Naive thymus-derived CD4-positive, alpha-beta T cell (primary cell): ENCODE measurements around the gene NOL4L. TPM values are rescaled to one million over a fixed set of nuclear protein-coding genes. Genes with fewer than 3 reads are reported as not detected.

Source experiments
- ATAC-seq: fragments of 150-1000 bp; cut with Tn5 transposase; 2 replicates; pipeline ENCODE4 v1.10.0; 2021; ENCODE audit warnings: mild to moderate bottlenecking, moderate library complexity
- CTCF ChIA-PET: fragments of 350-600 bp; sonication (Branson Sonifier 250); formaldehyde crosslinking; loops from one replicate; lab custom pipeline; 2021; ENCODE audit warnings: antibody characterized with exemption; lab: Charles Lee
- POLR2A ChIA-PET: fragments of 350-600 bp; sonication (Branson Sonifier 250); formaldehyde crosslinking; loops from one replicate; lab custom pipeline; 2021; ENCODE audit warnings: antibody characterized with exemption, inconsistent platforms; lab: Charles Lee
- DNase-seq, 9 donors: peaks; one replicate each; pipeline versions ENCODE4 v3.0.0 to v3.0.0-alpha.2; 2020 to 2022; ENCODE audit warnings: mixed read lengths in 1 of 9
- H3K27ac ChIP-seq: one replicate; pipeline ENCODE4 v1.7.0; 2013; ENCODE audit warnings: mild to moderate bottlenecking, low read depth, low read length, moderate library complexity
- H3K27me3 ChIP-seq, 2 donors: one replicate each; pipeline ENCODE4 v1.7.0; 2013; ENCODE audit warnings: low read length in 2 of 2, mild to moderate bottlenecking in 2 of 2, moderate library complexity in 2 of 2; ENCODE audit not compliant: control insufficient read depth in 2 of 2, insufficient read depth in 2 of 2
- H3K36me3 ChIP-seq, 3 experiments: 1 replicate in 2 of 3; 2 replicates in 1 of 3; pipeline ENCODE4 v1.7.0; 2013; ENCODE audit warnings: low read length in 3 of 3, mild to moderate bottlenecking in 3 of 3, moderate library complexity in 1 of 3; ENCODE audit not compliant: insufficient read depth in 3 of 3, control insufficient read depth in 2 of 3
- H3K4me1 ChIP-seq, 2 donors: one replicate each; pipeline ENCODE4 v1.7.0; 2013; ENCODE audit warnings: low read length in 2 of 2, mild to moderate bottlenecking in 2 of 2, moderate library complexity in 1 of 2; ENCODE audit not compliant: control insufficient read depth in 2 of 2, insufficient read depth in 2 of 2
- H3K4me3 ChIP-seq: 2 replicates; pipeline ENCODE4 v1.7.0; 2013; ENCODE audit warnings: mild to moderate bottlenecking, low read length
- H3K9me3 ChIP-seq, 3 experiments: 1 replicate in 2 of 3; 2 replicates in 1 of 3; pipeline ENCODE4 v1.7.0; 2013; ENCODE audit warnings: low read length in 3 of 3; ENCODE audit not compliant: control insufficient read depth in 2 of 3
- H3K27ac Mint-ChIP-seq, 9 donors: one replicate each; pipeline ENCODE4 v1.8.0; 2020 to 2022; ENCODE audit warnings: mixed read lengths in 9 of 9, mild to moderate bottlenecking in 8 of 9, moderate library complexity in 5 of 9, inconsistent platforms in 2 of 9
- H3K27me3 Mint-ChIP-seq, 5 donors: one replicate each; pipeline ENCODE4 v1.8.0; 2021 to 2022; ENCODE audit warnings: mixed read lengths in 5 of 5, mild to moderate bottlenecking in 1 of 5
- H3K36me3 Mint-ChIP-seq, 5 donors: one replicate each; pipeline ENCODE4 v1.8.0; 2020 to 2022; ENCODE audit warnings: mixed read lengths in 5 of 5, mild to moderate bottlenecking in 3 of 5, inconsistent platforms in 1 of 5
- H3K4me1 Mint-ChIP-seq, 7 donors: one replicate each; pipeline ENCODE4 v1.8.0; 2020 to 2022; ENCODE audit warnings: mixed read lengths in 7 of 7, mild to moderate bottlenecking in 3 of 7, inconsistent platforms in 1 of 7
- H3K4me3 Mint-ChIP-seq, 10 donors: one replicate each; pipeline ENCODE4 v1.8.0; 2020 to 2022; ENCODE audit warnings: mild to moderate bottlenecking in 10 of 10, mixed read lengths in 10 of 10, moderate library complexity in 6 of 10, inconsistent platforms in 2 of 10
- H3K9me3 Mint-ChIP-seq, 11 donors: one replicate each; pipeline ENCODE4 v1.8.0; 2020 to 2022; ENCODE audit warnings: mixed read lengths in 11 of 11, mild to moderate bottlenecking in 4 of 11, inconsistent platforms in 1 of 11, moderate library complexity in 1 of 11
- intact Hi-C, 2 donors: fragments of 100-400 bp; cut with micrococcal nuclease; formaldehyde crosslinking; loops; one replicate each; pipeline ENCODE4 v1.15.1; 2023
- polyA plus RNA-seq, 2 donors: library from polyadenylated mRNA; unstranded; fragments of 300-500 nt; fragmentation: Illumina TruSeq; gene quantifications; one replicate each; pipeline ENCODE4 v1.2.3, GENCODE V29; 2021
- total RNA-seq, 6 experiments: library from RNA in 5 of 6; stranded (reverse) in 5 of 6; gene quantifications; 1 replicate in 5 of 6; 2 replicates in 1 of 6; pipeline ENCODE4 v1.2.3 and lab custom pipeline; 2021 to 2026

The NOL4L gene
- total and polyA plus RNA-seq, 7 experiments from 2014 or later, result 17.3 to 81.9 (median 62.7) TPM

- H3K4me1 Mint-ChIP-seq, result peaks cover 6 to 43% (median 38%) of the 10 kb centered on the region in 7 donors
- Histone ChIP-seq H3K36me3 (no peaks in the 10 kb centered on the region), H3K4me1 (peaks cover 0 to 12% of the 10 kb centered on the region in 2 donors), H3K9me3 (no peaks in the 10 kb centered on the region), H3K27me3 (no peaks in the 10 kb centered on the region), H3K27ac (no peak overlapping the region), H3K4me3 (no peak overlapping the region)
- ChIA-PET POLR2A (interaction anchor here (0.6 kb wide), 1 partner anchor 92 kb away, joined by 3 read pairs; no protein-coding TSS in a partner anchor), CTCF (interaction anchor here (0.6 kb wide), 1 partner anchor 17 kb away, joined by 3 read pairs; no protein-coding TSS in a partner anchor)
- DNase-seq, result no peak
- H3K36me3 Mint-ChIP-seq, result peaks cover 0 to 2% (median 0%) of the 10 kb centered on the region in 5 donors
- no peak for ATAC-seq
- peaks cover 0 to 10% (median 0%) of the 10 kb centered on the region in 11 donors for H3K9me3 Mint-ChIP-seq
- H3K4me3 Mint-ChIP-seq, result peak overlapping the region in 1 of 10 donors; percentile 42
- peak overlapping the region in 1 of 9 donors; percentile 16 for H3K27ac Mint-ChIP-seq
- intact Hi-C loops, result no loop called here
- peaks cover 0 to 12% (median 0%) of the 10 kb centered on the region in 5 donors for H3K27me3 Mint-ChIP-seq
Observed at GRCh38 chr20:32614303-32614702, 29.2 kb upstream of the NOL4L start.

- CTCF ChIA-PET, result no interaction called here
- Mint-ChIP-seq H3K4me1 (peaks cover 6 to 43% (median 38%) of the 10 kb centered on the region in 7 donors), H3K27ac (peak overlapping the region in 1 of 9 donors; percentile 51)
Observed at GRCh38 chr20:32613192-32614053, 28.3 kb upstream of the NOL4L start.

GRCh38 chr20:32612351-32613191, 27.4 kb upstream of the NOL4L start:
- CTCF ChIA-PET, result no interaction called here
- no peak for DNase-seq
- Mint-ChIP-seq H3K4me1 (peaks cover 6 to 44% (median 38%) of the 10 kb centered on the region in 7 donors), H3K9me3 (peaks cover 0 to 10% (median 0%) of the 10 kb centered on the region in 11 donors), H3K36me3 (peaks cover 0 to 2% (median 0%) of the 10 kb centered on the region in 5 donors), H3K4me3 (no peak overlapping the region), H3K27me3 (peaks cover 0 to 13% (median 0%) of the 10 kb centered on the region in 5 donors), H3K27ac (no peak overlapping the region)
- no peak for ATAC-seq
- Histone ChIP-seq H3K4me1 (peaks cover 0 to 12% of the 10 kb centered on the region in 2 donors), H3K36me3 (no peaks in the 10 kb centered on the region), H3K27ac (no peak overlapping the region), H3K4me3 (no peak overlapping the region), H3K27me3 (no peaks in the 10 kb centered on the region), H3K9me3 (no peaks in the 10 kb centered on the region)
- intact Hi-C loops, result no loop called here
- POLR2A ChIA-PET, result interaction anchor here (1.0 kb wide), 1 partner anchor 27 kb away, joined by 3 read pairs; no protein-coding TSS in a partner anchor

More at GRCh38 chr20:32613192-32614053, 28.3 kb upstream of the NOL4L start:
- H3K27me3 ChIP-seq, result no peaks in the 10 kb centered on the region
- H3K27me3 Mint-ChIP-seq, result peaks cover 0 to 12% (median 0%) of the 10 kb centered on the region in 5 donors
- H3K9me3 Mint-ChIP-seq, result peaks cover 0 to 10% (median 0%) of the 10 kb centered on the region in 11 donors
- H3K9me3 ChIP-seq, result no peaks in the 10 kb centered on the region
- H3K4me3 ChIP-seq, result no peak overlapping the region
- intact Hi-C loops, result no loop called here
- no peak overlapping the region for H3K27ac ChIP-seq
- DNase-seq (no peak), ATAC-seq (no peak)
- no peak overlapping the region for H3K4me3 Mint-ChIP-seq
- peaks cover 0 to 2% (median 0%) of the 10 kb centered on the region in 5 donors for H3K36me3 Mint-ChIP-seq
- POLR2A ChIA-PET, result no interaction called here
- H3K36me3 ChIP-seq, result no peaks in the 10 kb centered on the region
- H3K4me1 ChIP-seq, result peaks cover 0 to 12% of the 10 kb centered on the region in 2 donors

GRCh38 chr20:32611868-32612267, 26.7 kb upstream of the NOL4L start:
- Mint-ChIP-seq H3K4me1 (peaks cover 6 to 43% (median 36%) of the 10 kb centered on the region in 7 donors), H3K36me3 (peaks cover 0 to 2% (median 0%) of the 10 kb centered on the region in 5 donors), H3K27me3 (peaks cover 0 to 15% (median 0%) of the 10 kb centered on the region in 5 donors), H3K9me3 (peaks cover 0 to 10% (median 0%) of the 10 kb centered on the region in 11 donors), H3K27ac (peak overlapping the region in 1 of 9 donors; percentile 62), H3K4me3 (peak overlapping the region in 1 of 10 donors; percentile 45)
- H3K9me3 ChIP-seq, result no peaks in the 10 kb centered on the region
- ChIA-PET POLR2A (interaction anchor here (1.0 kb wide), 1 partner anchor 27 kb away, joined by 3 read pairs; no protein-coding TSS in a partner anchor), CTCF (interaction anchor here (0.9 to 1.6 kb wide), 2 partner anchors 71 to 90 kb away, joined by 3 read pairs; no protein-coding TSS in a partner anchor)
- no peak for DNase-seq
- H3K4me3 ChIP-seq, result no peak overlapping the region
- H3K36me3 ChIP-seq, result no peaks in the 10 kb centered on the region
- no peak overlapping the region for H3K27ac ChIP-seq
- intact Hi-C loops, result no loop called here
- no peak for ATAC-seq
- H3K4me1 ChIP-seq, result peaks cover 0 to 12% of the 10 kb centered on the region in 2 donors
- no peaks in the 10 kb centered on the region for H3K27me3 ChIP-seq

- Mint-ChIP-seq H3K27ac (no peak overlapping the region), H3K4me1 (peaks cover 3 to 38% (median 30%) of the 10 kb centered on the region in 7 donors), H3K9me3 (peaks cover 0 to 10% (median 0%) of the 10 kb centered on the region in 11 donors), H3K36me3 (peaks cover 0 to 2% (median 0%) of the 10 kb centered on the region in 5 donors), H3K4me3 (peak overlapping the region in 1 of 10 donors; percentile 45), H3K27me3 (peaks cover 0 to 15% (median 0%) of the 10 kb centered on the region in 5 donors)
- POLR2A ChIA-PET, result interaction anchor here (1.0 kb wide), 2 partner anchors 24 to 28 kb away, joined by 3 read pairs; no protein-coding TSS in a partner anchor
- intact Hi-C loops, result no loop called here
- Histone ChIP-seq H3K27ac (no peak overlapping the region), H3K9me3 (no peaks in the 10 kb centered on the region), H3K36me3 (no peaks in the 10 kb centered on the region), H3K27me3 (no peaks in the 10 kb centered on the region), H3K4me3 (no peak overlapping the region), H3K4me1 (peaks cover 0 to 9% of the 10 kb centered on the region in 2 donors)
- no peak for DNase-seq
- ATAC-seq, result no peak
- CTCF ChIA-PET, result interaction anchor here (0.9 to 1.6 kb wide), 2 partner anchors 70 to 89 kb away, joined by 3 read pairs; no protein-coding TSS in a partner anchor
Observed at GRCh38 chr20:32611286-32611685, 26.2 kb upstream of the NOL4L start.
